ENCODE measurements around the gene C18orf63.

Gene C18orf63

GRCh38 chr18:74382481-74383017 is 66.9 kb downstream of the C18orf63 start:
- no peaks in the 10 kb centered on the region for H4K20me1 ChIP-seq (ENCODE audit: control insufficient read depth, insufficient read depth, low read depth, low read length)
- no peaks in the 10 kb centered on the region for H3K9me3 ChIP-seq (ENCODE audit: control insufficient read depth, insufficient read depth, low read length)
- TF ChIP-seq CTCF (IDR thresholded peaks at IDR 0.05; ENCODE audit: low read depth, low read length, poor library complexity, severe bottlenecking) (no peak), EZH2phosphoT487 (IDR thresholded peaks at IDR 0.05; ENCODE audit: borderline replicate concordance, low read length) (no peak)

GRCh38 chr18:74387383-74387782 is 71.7 kb downstream of the C18orf63 start:
- H3K9me2 ChIP-seq (replicated peaks; ENCODE audit: control insufficient read depth, low read length), result no peaks in the 10 kb centered on the region
- no peaks in the 10 kb centered on the region for H3K4me1 ChIP-seq (ENCODE audit: control insufficient read depth, low read length)
- no peaks in the 10 kb centered on the region for H3K36me3 ChIP-seq (ENCODE audit: control insufficient read depth, low read length)
- TF ChIP-seq EZH2phosphoT487 (IDR thresholded peaks at IDR 0.05; ENCODE audit: borderline replicate concordance, low read length), result no peak
- TF ChIP-seq CTCF (IDR thresholded peaks at IDR 0.05; ENCODE audit: low read depth, low read length, poor library complexity, severe bottlenecking), result no peak
- H3K27me3 ChIP-seq (ENCODE audit: control insufficient read depth, low read length), result no peaks in the 10 kb centered on the region
- H3K9me3 ChIP-seq (ENCODE audit: control insufficient read depth, insufficient read depth, low read length), result no peaks in the 10 kb centered on the region
- no peak overlapping the region for H3K4me3 ChIP-seq (ENCODE audit: low read length)
- H3K27ac ChIP-seq (ENCODE audit: low read depth, low read length), result no peak overlapping the region
- H4K20me1 ChIP-seq (ENCODE audit: control insufficient read depth, insufficient read depth, low read depth, low read length), result no peaks in the 10 kb centered on the region
- H3F3A ChIP-seq (ENCODE audit: control insufficient read depth, insufficient read depth), result no peaks in the 10 kb centered on the region
- no peak overlapping the region for H3K4me2 ChIP-seq (ENCODE audit: low read length)
- no peaks in the 10 kb centered on the region for H3K79me2 ChIP-seq (ENCODE audit: control insufficient read depth, low read length)

More at GRCh38 chr18:74382481-74383017, 66.9 kb downstream of the C18orf63 start:
- no peak overlapping the region for H3K4me3 ChIP-seq (ENCODE audit: low read length)
- H3K4me2 ChIP-seq (ENCODE audit: low read length), result no peak overlapping the region
- no peaks in the 10 kb centered on the region for H3K36me3 ChIP-seq (ENCODE audit: control insufficient read depth, low read length)
- no peaks in the 10 kb centered on the region for H3K79me2 ChIP-seq (ENCODE audit: control insufficient read depth, low read length)
- no peaks in the 10 kb centered on the region for H3F3A ChIP-seq (ENCODE audit: control insufficient read depth, insufficient read depth)
- no peaks in the 10 kb centered on the region for H3K4me1 ChIP-seq (ENCODE audit: control insufficient read depth, low read length)
- no peaks in the 10 kb centered on the region for H3K9me2 ChIP-seq (replicated peaks; ENCODE audit: control insufficient read depth, low read length)
- no peak overlapping the region for H3K27ac ChIP-seq (ENCODE audit: low read depth, low read length)
- H3K27me3 ChIP-seq (ENCODE audit: control insufficient read depth, low read length), result peaks cover 2% of the 10 kb centered on the region; the same call in 1 of the 2 replicates

GRCh38 chr18:74388227-74388626 is 72.6 kb downstream of the C18orf63 start:
- H3K9me2 ChIP-seq (replicated peaks; ENCODE audit: control insufficient read depth, low read length), result no peaks in the 10 kb centered on the region
- no peaks in the 10 kb centered on the region for H3K9me3 ChIP-seq (ENCODE audit: control insufficient read depth, insufficient read depth, low read length)
- TF ChIP-seq EZH2phosphoT487 (IDR thresholded peaks at IDR 0.05; ENCODE audit: borderline replicate concordance, low read length), result no peak
- TF ChIP-seq CTCF (IDR thresholded peaks at IDR 0.05; ENCODE audit: low read depth, low read length, poor library complexity, severe bottlenecking), result no peak
- H3K27me3 ChIP-seq (ENCODE audit: control insufficient read depth, low read length), result no peaks in the 10 kb centered on the region
- H4K20me1 ChIP-seq (ENCODE audit: control insufficient read depth, insufficient read depth, low read depth, low read length), result no peaks in the 10 kb centered on the region
- no peaks in the 10 kb centered on the region for H3F3A ChIP-seq (ENCODE audit: control insufficient read depth, insufficient read depth)
- no peaks in the 10 kb centered on the region for H3K79me2 ChIP-seq (ENCODE audit: control insufficient read depth, low read length)
- no peaks in the 10 kb centered on the region for H3K4me1 ChIP-seq (ENCODE audit: control insufficient read depth, low read length)
- no peaks in the 10 kb centered on the region for H3K36me3 ChIP-seq (ENCODE audit: control insufficient read depth, low read length)
- H3K27ac ChIP-seq (ENCODE audit: low read depth, low read length), result no peak overlapping the region
- no peak overlapping the region for H3K4me3 ChIP-seq (ENCODE audit: low read length)
- H3K4me2 ChIP-seq (ENCODE audit: low read length), result no peak overlapping the region

Measured in DOHH2 (cell line).